ENCODE measurements around the gene NCOA1. TPM values are rescaled to one million over a fixed set of nuclear protein-coding genes. Genes with fewer than 3 reads are reported as not detected.
A peak's percentile ranks its signal among the peaks of the same experiment; 100 is the strongest.
"Not testable (repeated sequence)": the region's sequence is repeated elsewhere in the genome, so short reads cannot be mapped to it uniquely, and the experiment has no call there.

Gene NCOA1
- total RNA-seq, 2 experiments from 2014 or later, result 15.8 to 16.6 TPM

DNA sequence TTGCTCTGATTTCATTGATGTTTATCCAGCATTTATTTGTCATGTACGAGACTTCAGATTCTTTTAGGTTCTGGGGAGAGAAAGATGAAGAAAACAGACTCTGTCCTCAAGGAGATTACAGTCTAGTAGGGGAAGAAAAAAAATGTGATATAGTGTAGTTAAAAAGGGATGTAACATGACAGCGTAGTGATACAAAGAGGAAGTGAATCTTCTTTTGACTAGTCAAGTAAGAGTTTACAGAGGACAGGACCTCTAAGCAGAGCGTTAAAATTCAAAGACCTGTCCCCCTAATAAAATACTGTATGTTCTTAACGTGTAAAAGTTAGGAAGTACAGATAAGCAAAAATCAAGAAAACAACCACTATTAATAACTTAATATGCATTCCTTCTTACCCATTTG, 47.7 kb downstream of the NCOA1 start:
- Mint-ChIP-seq H3K4me3 (no peak overlapping the region), H3K27ac (no peak overlapping the region), H3K9me3 (peaks cover 29% of the 10 kb centered on the region), H3K4me1 (peaks cover 5% of the 10 kb centered on the region), H3K36me3 (ENCODE audit: low read depth) (peaks cover 25% of the 10 kb centered on the region), H3K27me3 (no peaks in the 10 kb centered on the region)
- DNase-seq, result no peak
- ChIA-PET POLR2A (interaction anchor here (0.6 kb wide), 1 partner anchor 242 kb away, joined by 3 read pairs; no protein-coding TSS in a partner anchor), CTCF (no interaction called here)

DNA sequence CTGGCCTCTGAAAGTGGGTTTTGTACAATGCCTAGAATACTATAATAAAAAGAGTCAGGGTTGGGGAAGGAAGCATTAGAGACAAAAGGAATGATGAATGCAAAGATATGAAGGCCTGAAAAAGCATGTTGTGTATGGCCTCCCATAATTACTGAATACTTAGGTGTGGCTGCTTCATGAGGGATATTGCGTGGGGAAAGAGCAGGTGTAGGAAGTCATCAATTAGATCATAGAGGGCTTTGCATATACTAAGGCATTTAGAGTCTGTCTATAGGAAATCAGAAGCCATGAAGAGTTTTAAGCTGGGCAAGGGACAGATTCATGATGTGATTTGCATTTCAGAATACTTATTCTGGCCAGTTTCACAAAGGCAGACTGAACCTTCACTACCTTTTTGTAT, 48.2 kb downstream of the NCOA1 start:
- Mint-ChIP-seq H3K9me3 (peaks cover 33% of the 10 kb centered on the region), H3K4me1 (peaks cover 10% of the 10 kb centered on the region), H3K27ac (no peak overlapping the region), H3K27me3 (no peaks in the 10 kb centered on the region), H3K36me3 (ENCODE audit: low read depth) (peaks cover 29% of the 10 kb centered on the region), H3K4me3 (no peak overlapping the region)
- ChIA-PET CTCF (no interaction called here), POLR2A (interaction anchor here (0.6 kb wide), 1 partner anchor 242 kb away, joined by 3 read pairs; no protein-coding TSS in a partner anchor)
- DNase-seq, result no peak

- no peak overlapping the region for H3K27ac Mint-ChIP-seq
- H3K36me3 Mint-ChIP-seq (ENCODE audit: low read depth), result peaks cover 21% of the 10 kb centered on the region
- ChIA-PET POLR2A (no interaction called here), CTCF (no interaction called here)
- peaks cover 18% of the 10 kb centered on the region for H3K4me1 Mint-ChIP-seq
- H3K9me3 Mint-ChIP-seq, result peaks cover 30% of the 10 kb centered on the region
- H3K27me3 Mint-ChIP-seq, result no peaks in the 10 kb centered on the region
- H3K4me3 Mint-ChIP-seq, result no peak overlapping the region
- no peak for DNase-seq
These were observed 49.0 kb downstream of the NCOA1 start for GRCh38 chr2:24540011-24540477.

GRCh38 chr2:24541621-24542020, 50.6 kb downstream of the NCOA1 start:
- Mint-ChIP-seq H3K36me3 (ENCODE audit: low read depth) (peaks cover 14% of the 10 kb centered on the region), H3K27me3 (no peaks in the 10 kb centered on the region), H3K4me1 (peaks cover 23% of the 10 kb centered on the region), H3K9me3 (peaks cover 27% of the 10 kb centered on the region), H3K4me3 (no peak overlapping the region), H3K27ac (no peak overlapping the region)
- ChIA-PET POLR2A (no interaction called here), CTCF (no interaction called here)
- no peak for DNase-seq

- ChIA-PET POLR2A (no interaction called here), CTCF (no interaction called here)
- Mint-ChIP-seq H3K9me3 (peaks cover 27% of the 10 kb centered on the region), H3K27me3 (no peaks in the 10 kb centered on the region), H3K4me1 (peaks cover 23% of the 10 kb centered on the region), H3K27ac (no peak overlapping the region), H3K36me3 (ENCODE audit: low read depth) (peaks cover 11% of the 10 kb centered on the region), H3K4me3 (no peak overlapping the region)
- no peak for DNase-seq
These were observed 51.3 kb downstream of the NCOA1 start for GRCh38 chr2:24542269-24542872.

- no peak overlapping the region for H3K27ac Mint-ChIP-seq
- no peaks in the 10 kb centered on the region for H3K27me3 Mint-ChIP-seq
- peaks cover 11% of the 10 kb centered on the region for H3K36me3 Mint-ChIP-seq (ENCODE audit: low read depth)
- ChIA-PET CTCF (no interaction called here), POLR2A (no interaction called here)
- no peak for DNase-seq
- H3K9me3 Mint-ChIP-seq, result peaks cover 29% of the 10 kb centered on the region
- no peak overlapping the region for H3K4me3 Mint-ChIP-seq
- peaks cover 23% of the 10 kb centered on the region for H3K4me1 Mint-ChIP-seq
These were observed 52.2 kb downstream of the NCOA1 start for GRCh38 chr2:24543252-24543651.

- CTCF ChIA-PET, result interaction anchor here (0.9 kb wide), 1 partner anchor 17 kb away, joined by 4 read pairs; no protein-coding TSS in a partner anchor
- Mint-ChIP-seq H3K4me3 (no peak overlapping the region), H3K27me3 (no peaks in the 10 kb centered on the region), H3K27ac (peak overlapping the region; percentile 17), H3K4me1 (peaks cover 23% of the 10 kb centered on the region), H3K9me3 (peaks cover 32% of the 10 kb centered on the region), H3K36me3 (ENCODE audit: low read depth) (peaks cover 11% of the 10 kb centered on the region)
- POLR2A ChIA-PET, result no interaction called here
- no peak for DNase-seq
These were observed 53.5 kb downstream of the NCOA1 start for GRCh38 chr2:24544456-24545115.

DNA sequence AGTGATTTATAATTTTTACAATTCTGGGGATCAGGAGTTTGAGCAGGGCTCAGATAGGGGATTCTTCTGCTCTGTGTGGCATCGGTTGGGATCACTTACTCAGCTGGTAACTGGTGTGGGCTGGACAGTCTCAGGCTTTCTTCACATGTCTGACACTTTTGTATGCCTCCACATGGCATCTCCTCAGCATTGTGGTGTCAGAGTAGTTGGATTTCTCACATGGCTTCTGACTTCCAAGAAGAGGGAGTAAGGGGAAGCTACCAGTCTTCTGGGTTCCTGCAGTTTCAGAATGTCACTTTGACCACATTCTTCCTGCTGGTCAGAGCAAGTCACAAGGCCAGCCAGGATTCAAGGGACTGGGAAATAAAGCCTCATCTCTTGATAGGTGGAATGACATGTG, 55.6 kb downstream of the NCOA1 start:
- DNase-seq, result no peak
- peaks cover 16% of the 10 kb centered on the region for H3K36me3 Mint-ChIP-seq (ENCODE audit: low read depth)
- H3K4me3 Mint-ChIP-seq, result no peak overlapping the region
- ChIA-PET POLR2A (no interaction called here), CTCF (no interaction called here)
- peaks cover 32% of the 10 kb centered on the region for H3K9me3 Mint-ChIP-seq
- peaks cover 23% of the 10 kb centered on the region for H3K4me1 Mint-ChIP-seq
- no peaks in the 10 kb centered on the region for H3K27me3 Mint-ChIP-seq
- no peak overlapping the region for H3K27ac Mint-ChIP-seq

- no peaks in the 10 kb centered on the region for H3K27me3 Mint-ChIP-seq
- ChIA-PET POLR2A (no interaction called here), CTCF (interaction anchor here (0.7 kb wide), 2 partner anchors 24 to 65 kb away, joined by 4 to 5 read pairs; no protein-coding TSS in a partner anchor)
- no peak overlapping the region for H3K4me3 Mint-ChIP-seq
- no peak overlapping the region for H3K27ac Mint-ChIP-seq
- peaks cover 23% of the 10 kb centered on the region for H3K4me1 Mint-ChIP-seq
- no peak for DNase-seq
- peaks cover 29% of the 10 kb centered on the region for H3K9me3 Mint-ChIP-seq
- peaks cover 17% of the 10 kb centered on the region for H3K36me3 Mint-ChIP-seq (ENCODE audit: low read depth)
These were observed 57.0 kb downstream of the NCOA1 start for GRCh38 chr2:24548058-24548457.

DNA sequence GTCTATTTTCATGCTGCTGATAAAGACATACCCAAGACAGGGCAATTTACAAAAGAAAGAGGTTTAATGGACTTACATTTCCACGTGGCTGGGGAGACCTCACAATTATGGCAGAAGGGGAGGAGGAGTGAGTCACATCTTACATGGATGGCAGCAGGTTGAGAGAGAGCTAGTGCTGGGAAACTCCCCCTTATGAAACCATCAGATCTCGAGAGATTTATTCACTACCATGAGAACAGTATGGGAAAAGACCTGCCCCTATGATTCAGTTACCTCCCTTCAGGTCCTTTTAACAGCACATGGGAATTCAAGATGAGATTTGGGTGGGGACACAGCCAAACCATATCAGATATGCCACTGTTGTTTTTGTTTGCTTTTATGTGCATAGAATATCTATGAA, 59.2 kb downstream of the NCOA1 start:
- H3K27ac Mint-ChIP-seq, H3K4me1 Mint-ChIP-seq, DNase-seq, H3K27me3 Mint-ChIP-seq, H3K4me3 Mint-ChIP-seq, POLR2A ChIA-PET: not testable (repeated sequence)
- CTCF ChIA-PET, result interaction anchor here (0.6 kb wide), 1 partner anchor 123 kb away, joined by 3 read pairs; no protein-coding TSS in a partner anchor
- Mint-ChIP-seq H3K9me3 (peaks cover 23% of the 10 kb centered on the region), H3K36me3 (ENCODE audit: low read depth) (peaks cover 19% of the 10 kb centered on the region)

GRCh38 chr2:24551016-24551415, 60.0 kb downstream of the NCOA1 start:
- Mint-ChIP-seq H3K9me3 (peaks cover 23% of the 10 kb centered on the region), H3K4me1 (peaks cover 2% of the 10 kb centered on the region), H3K36me3 (ENCODE audit: low read depth) (peaks cover 26% of the 10 kb centered on the region), H3K27ac (no peak overlapping the region), H3K4me3 (no peak overlapping the region), H3K27me3 (no peaks in the 10 kb centered on the region)
- no peak for DNase-seq
- CTCF ChIA-PET, result interaction anchor here (0.6 kb wide), 1 partner anchor 122 kb away, joined by 3 read pairs; no protein-coding TSS in a partner anchor
- POLR2A ChIA-PET, result no interaction called here

- POLR2A ChIA-PET, result no interaction called here
- Mint-ChIP-seq H3K4me3 (no peak overlapping the region), H3K27me3 (no peaks in the 10 kb centered on the region), H3K4me1 (no peaks in the 10 kb centered on the region), H3K27ac (no peak overlapping the region), H3K36me3 (ENCODE audit: low read depth) (peaks cover 35% of the 10 kb centered on the region), H3K9me3 (peaks cover 32% of the 10 kb centered on the region)
- CTCF ChIA-PET, result no interaction called here
- DNase-seq, result no peak
These were observed 61.8 kb downstream of the NCOA1 start for GRCh38 chr2:24552836-24553235.

GRCh38 chr2:24558781-24559472, 67.9 kb downstream of the NCOA1 start:
- Mint-ChIP-seq H3K9me3 (peaks cover 22% of the 10 kb centered on the region), H3K27me3 (no peaks in the 10 kb centered on the region), H3K4me3 (no peak overlapping the region), H3K27ac (no peak overlapping the region), H3K36me3 (ENCODE audit: low read depth) (peaks cover 43% of the 10 kb centered on the region), H3K4me1 (no peaks in the 10 kb centered on the region)
- ChIA-PET POLR2A (no interaction called here), CTCF (no interaction called here)
- DNase-seq, result no peak

All from activated CD4-positive, alpha-beta memory T cell treated with anti-CD3 and anti-CD28 coated beads, Interleukin-2, amount 10 ng/mL, durations not matched to agents 7 days and 5 days (primary cell).